RWPE1 (cell line): ENCODE data around the gene RUNX2.

Experiments
- CTCF ChIA-PET: fragments of 350-600 bp; sonication (Branson Sonifier 250); formaldehyde crosslinking; extraction: SDS; loops from one replicate; lab custom pipeline; 2021; lab: Yijun Ruan, JAX
- POLR2A ChIA-PET: fragments of 400-600 bp; formaldehyde crosslinking; extraction: SDS; loops from one replicate; lab custom pipeline; 2020; ENCODE audit warnings: antibody characterized with exemption; ENCODE audit not compliant: low non-redundant PET; lab: Yijun Ruan, JAX
- DNase-seq: peaks from one replicate; pipeline ENCODE4 v3.0.0; 2012; ENCODE audit warnings: low spot score
- H3K27ac ChIP-seq: fragments of 450-650 bp; 2 replicates; pipeline ENCODE4 v1.5.1; 2017
- TF ChIP-seq, protein P1 (sequence below): fragments of 450-650 bp; conservative IDR thresholded peaks from 2 replicates; pipeline ENCODE4 v1.5.1; 2017; ENCODE audit warnings: low read depth, mild to moderate bottlenecking

The RUNX2 gene

DNA sequence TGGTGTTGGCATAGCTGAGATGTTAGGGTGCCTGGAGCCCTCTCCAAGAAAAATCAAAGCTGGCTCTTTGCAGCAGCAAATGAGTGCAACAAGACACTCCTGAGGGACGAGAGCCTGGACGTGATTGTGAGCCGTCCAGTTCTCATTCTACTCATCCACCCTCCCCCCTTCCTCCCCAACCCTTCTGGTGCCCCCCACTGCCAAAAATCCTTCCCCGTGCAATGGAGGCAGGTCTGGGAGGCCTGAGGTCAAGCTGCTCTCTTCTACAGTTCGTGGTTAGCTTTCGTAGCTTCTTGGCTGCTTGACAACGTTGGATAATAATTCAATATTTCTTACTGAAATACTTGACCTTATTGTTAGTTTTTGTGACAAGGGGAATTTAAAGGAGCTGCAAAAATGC, 234.9 kb downstream of the RUNX2 start:
- H3K27ac ChIP-seq: no peak overlapping the region
- ChIA-PET CTCF (interaction anchor here (0.6 to 0.8 kb wide), 3 partner anchors 20 to 67 kb away, joined by 3 to 5 read pairs (median 3); no protein-coding TSS in a partner anchor), POLR2A (no interaction called here)
- TF ChIP-seq, protein P1, sequence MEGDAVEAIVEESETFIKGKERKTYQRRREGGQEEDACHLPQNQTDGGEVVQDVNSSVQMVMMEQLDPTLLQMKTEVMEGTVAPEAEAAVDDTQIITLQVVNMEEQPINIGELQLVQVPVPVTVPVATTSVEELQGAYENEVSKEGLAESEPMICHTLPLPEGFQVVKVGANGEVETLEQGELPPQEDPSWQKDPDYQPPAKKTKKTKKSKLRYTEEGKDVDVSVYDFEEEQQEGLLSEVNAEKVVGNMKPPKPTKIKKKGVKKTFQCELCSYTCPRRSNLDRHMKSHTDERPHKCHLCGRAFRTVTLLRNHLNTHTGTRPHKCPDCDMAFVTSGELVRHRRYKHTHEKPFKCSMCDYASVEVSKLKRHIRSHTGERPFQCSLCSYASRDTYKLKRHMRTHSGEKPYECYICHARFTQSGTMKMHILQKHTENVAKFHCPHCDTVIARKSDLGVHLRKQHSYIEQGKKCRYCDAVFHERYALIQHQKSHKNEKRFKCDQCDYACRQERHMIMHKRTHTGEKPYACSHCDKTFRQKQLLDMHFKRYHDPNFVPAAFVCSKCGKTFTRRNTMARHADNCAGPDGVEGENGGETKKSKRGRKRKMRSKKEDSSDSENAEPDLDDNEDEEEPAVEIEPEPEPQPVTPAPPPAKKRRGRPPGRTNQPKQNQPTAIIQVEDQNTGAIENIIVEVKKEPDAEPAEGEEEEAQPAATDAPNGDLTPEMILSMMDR: no peak
- no peak for DNase-seq

DNA sequence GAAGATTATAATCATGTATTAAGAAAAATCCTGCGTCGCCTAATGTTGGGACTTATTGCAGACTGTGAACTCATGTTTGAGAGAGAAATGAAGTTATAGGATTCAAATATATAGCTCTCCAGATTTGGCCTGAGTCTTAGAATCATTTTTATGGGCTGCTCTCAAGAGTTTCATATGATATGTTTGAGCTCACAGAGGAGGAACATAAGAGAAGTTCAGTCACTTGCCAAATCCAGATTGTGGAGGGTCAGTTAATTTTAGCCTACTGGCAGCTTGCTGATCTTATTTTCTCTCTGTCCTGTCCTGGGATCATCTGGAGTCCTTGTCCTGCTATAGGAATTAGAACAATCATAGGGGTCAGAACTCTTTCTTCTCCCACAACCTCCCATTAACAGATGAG, 235.7 kb downstream of the RUNX2 start:
- no peak for DNase-seq
- TF ChIP-seq, protein P1: no peak
- ChIA-PET CTCF (no interaction called here), POLR2A (no interaction called here)
- no peak overlapping the region for H3K27ac ChIP-seq

DNA sequence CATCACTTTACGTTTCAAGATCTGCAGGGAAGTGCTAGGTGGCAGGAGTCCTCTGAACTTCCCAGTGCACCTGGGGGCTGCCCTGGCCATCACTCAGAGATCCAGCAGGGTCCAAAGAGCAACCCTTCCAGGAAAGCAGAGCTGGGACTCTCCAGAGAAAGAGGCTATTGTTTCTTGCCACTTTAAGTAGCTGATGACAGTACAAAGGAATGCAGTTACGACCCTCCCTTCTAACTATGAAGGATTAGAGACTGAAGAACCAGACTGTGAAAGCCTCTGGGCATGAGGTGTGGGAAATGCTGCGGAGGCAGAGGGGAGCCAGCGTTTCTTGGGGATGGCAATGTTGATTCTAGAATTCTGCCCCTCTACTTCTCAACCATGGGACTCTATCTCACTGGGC, 238.8 kb downstream of the RUNX2 start:
- H3K27ac ChIP-seq: no peak overlapping the region
- no peak for DNase-seq
- ChIA-PET POLR2A (no interaction called here), CTCF (no interaction called here)
- TF ChIP-seq, protein P1: no peak

DNA sequence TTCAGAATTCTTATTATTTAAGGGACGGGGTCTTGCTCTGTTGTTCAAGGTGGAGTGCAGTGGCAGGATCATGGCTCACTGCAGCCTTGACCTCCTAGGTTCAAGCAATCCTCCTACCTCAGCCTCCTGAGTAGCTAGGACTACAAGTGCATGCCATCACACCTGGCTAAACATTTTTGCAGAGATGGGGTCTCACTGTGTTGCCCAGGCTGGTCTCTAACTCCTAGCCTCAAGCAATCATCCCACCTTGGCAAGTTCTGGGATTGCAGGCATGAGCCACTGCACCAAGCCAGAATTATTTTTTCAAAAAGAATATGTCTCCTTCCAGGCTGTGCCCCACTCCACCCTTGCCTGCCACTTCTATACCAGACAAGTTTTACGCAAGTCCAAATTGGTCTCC, 239.7 kb downstream of the RUNX2 start:
- ChIA-PET CTCF (no interaction called here), POLR2A (no interaction called here)
- TF ChIP-seq, protein P1: no peak
- no peak overlapping the region for H3K27ac ChIP-seq
- no peak for DNase-seq

DNA sequence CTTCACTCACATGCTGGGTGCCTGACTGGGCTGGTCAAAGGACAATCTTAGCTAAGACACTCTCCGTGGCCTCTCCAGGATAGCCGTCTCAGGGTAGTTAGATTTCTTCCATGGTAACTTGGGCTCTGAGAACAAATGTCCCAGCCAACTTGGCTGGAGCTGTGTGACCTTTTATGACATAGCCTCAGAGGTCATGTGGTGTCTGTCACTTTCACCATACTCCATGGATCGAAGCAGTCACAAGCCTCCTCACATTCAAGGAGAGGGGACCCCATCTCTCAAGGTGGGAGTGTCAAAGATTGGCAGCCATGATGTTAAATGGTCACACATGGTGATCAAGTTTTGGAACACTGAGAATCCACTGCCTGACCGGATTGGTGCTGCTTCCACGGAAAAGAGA, 240.5 kb downstream of the RUNX2 start:
- ChIA-PET CTCF (no interaction called here), POLR2A (no interaction called here)
- DNase-seq: no peak
- no peak overlapping the region for H3K27ac ChIP-seq
- TF ChIP-seq, protein P1: no peak

DNA sequence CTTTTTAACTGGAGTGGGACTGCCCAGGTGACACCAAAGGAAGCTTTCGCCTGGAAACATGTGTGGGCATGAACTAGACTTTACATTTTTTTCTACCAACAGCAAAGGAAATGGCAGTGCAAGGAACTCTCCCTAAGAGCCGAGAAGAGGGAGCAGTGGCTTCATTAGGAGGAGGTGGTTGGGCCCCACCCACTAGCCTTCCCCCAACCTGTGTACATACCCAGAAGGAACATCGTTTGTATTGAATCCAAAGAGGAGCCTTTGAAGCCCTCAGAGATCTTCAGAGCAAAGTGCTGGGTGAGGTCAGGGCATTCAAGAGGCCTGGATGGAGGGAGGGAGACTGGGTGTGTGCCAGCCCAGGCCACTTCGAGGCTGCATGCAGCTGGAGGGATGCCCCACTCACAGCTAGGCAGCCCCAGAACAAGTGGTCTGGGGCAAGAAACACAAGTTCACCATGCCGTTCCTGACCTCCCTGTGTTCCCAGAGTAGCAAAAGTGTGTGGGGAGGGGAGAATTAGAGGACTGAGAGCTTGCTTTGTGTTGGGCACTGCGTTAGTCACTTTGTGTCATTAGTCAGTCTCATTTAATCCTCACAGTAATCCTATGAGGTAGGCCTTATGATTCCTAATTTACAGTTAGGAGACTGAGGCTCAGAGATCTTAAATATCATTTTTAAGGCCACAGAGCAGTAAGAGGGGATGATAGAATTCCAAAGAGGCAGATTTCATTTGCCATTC, 241.2 kb downstream of the RUNX2 start:
- no peak for DNase-seq
- POLR2A ChIA-PET: no interaction called here
- CTCF ChIA-PET: no interaction called here
- TF ChIP-seq, protein P1: no peak
- no peak overlapping the region for H3K27ac ChIP-seq
